Caki2 (cell line): Measurements from ENCODE around the gene MAP2K5. TPM values are rescaled to one million over a fixed set of nuclear protein-coding genes. Genes with fewer than 3 reads are reported as not detected.

Experiments
- DNase-seq: peaks from one replicate; pipeline ENCODE4 v3.0.0-alpha.2; 2015; ENCODE audit warnings: low read depth
- in situ Hi-C: cut with HindIII; loops from 2 replicates; pipeline ENCODE4 v1.10.0; 2016; ENCODE audit warnings: low sequenced_read_pairs, low pct_unique_long_range_greater_than_20kb, mixed read lengths
- total RNA-seq: library from RNA; depleted of rRNA; stranded (reverse); fragments of >200 nt; shearing (Covaris generic); gene quantifications from 2 replicates; pipeline ENCODE4 v1.2.3, GENCODE V29; 2014; ENCODE audit warnings: low replicate concordance

MAP2K5 gene
- total RNA-seq, 1 experiment from 2014 or later: 5.4 TPM

GRCh38 chr15:67820992-67821783, 278.7 kb downstream of the MAP2K5 start:
- in situ Hi-C loops: no loop called here
- DNase-seq: no peak

- in situ Hi-C loops: no loop called here
- DNase-seq: no peak
These were observed 279.4 kb downstream of the MAP2K5 start for GRCh38 chr15:67821784-67822440.

- no peak for DNase-seq
- in situ Hi-C loops: no loop called here
These were observed 280.2 kb downstream of the MAP2K5 start for GRCh38 chr15:67822537-67823313.

DNA sequence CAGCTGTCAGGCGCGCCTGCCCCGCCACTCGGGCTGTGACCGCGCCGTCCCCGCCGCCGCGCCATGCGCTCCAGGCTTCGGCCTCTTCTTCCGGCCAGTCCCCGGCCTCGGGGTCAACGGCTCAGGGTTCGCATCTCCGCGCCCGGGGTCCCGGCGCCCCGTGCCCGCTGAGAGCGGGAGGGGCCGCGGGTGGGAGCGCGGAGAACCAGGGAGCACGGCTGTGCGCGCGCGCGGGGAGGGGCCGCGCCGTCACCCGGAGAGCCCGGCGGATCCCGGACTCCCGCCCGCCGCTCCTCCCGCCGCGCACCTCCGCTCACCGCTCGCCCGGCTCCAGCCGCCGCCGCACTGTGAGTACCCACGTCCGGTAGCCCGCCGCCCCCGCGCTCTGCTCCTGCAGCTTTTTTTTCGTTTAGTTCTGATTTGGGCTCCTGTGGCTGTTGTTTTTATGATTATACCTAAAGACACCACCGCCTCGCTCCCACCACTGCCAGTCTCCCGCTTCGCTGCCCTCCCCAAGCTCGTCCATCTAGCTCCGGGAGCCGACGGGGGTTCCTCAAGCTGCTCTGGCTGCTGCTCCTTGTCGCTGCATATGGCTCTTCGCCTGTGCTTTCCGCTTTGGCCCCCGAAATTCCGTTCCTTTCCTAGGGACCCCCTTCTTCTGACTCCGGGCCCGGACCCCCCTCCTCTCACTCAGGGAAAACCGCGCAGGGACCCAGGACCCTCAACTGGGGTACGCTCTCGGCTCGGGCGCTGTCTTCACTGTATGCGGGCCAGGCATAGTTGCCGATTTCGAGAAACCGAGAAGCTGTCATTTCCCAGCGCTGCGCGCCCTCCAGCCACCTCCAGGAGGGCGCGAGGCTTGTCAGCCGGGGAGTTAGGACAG, 281.1 kb downstream of the MAP2K5 start:
- no peak for DNase-seq
- in situ Hi-C loops: no loop called here

GRCh38 chr15:67824197-67824968, 281.9 kb downstream of the MAP2K5 start:
- in situ Hi-C loops: no loop called here

GRCh38 chr15:67824976-67825880, 282.7 kb downstream of the MAP2K5 start, which contains the start of gene SKOR1:
TSS of gene SKOR1 (plus strand) at chr15:67825509. CDS start at chr15:67825603, 94 bp downstream.
- in situ Hi-C loops: no loop called here
- DNase-seq: no peak

More at GRCh38 chr15:67824197-67824968, 281.9 kb downstream of the MAP2K5 start:
- DNase-seq: no peak

DNA sequence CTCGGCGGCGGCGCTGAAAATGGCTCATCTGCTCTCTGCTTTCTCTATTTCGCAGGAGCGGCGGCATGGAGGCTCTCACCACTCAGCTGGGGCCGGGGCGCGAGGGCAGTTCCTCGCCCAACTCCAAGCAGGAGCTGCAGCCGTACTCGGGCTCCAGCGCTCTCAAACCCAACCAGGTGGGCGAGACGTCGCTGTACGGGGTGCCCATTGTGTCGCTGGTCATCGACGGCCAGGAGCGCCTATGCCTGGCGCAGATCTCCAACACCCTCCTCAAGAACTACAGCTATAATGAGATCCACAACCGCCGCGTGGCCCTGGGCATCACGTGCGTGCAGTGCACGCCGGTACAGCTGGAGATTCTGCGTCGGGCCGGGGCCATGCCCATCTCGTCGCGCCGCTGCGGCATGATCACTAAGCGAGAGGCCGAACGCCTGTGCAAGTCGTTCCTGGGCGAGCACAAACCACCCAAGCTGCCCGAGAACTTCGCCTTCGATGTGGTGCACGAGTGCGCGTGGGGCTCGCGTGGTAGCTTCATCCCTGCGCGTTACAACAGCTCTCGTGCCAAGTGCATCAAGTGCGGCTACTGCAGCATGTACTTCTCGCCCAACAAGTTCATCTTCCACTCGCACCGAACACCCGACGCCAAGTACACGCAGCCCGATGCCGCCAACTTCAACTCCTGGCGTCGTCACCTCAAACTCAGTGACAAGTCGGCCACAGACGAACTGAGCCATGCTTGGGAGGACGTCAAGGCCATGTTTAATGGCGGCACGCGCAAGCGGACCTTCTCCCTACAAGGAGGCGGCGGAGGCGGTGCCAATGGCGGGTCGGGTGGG, 283.6 kb downstream of the MAP2K5 start:
- in situ Hi-C loops: no loop called here
- DNase-seq: no peak

DNA sequence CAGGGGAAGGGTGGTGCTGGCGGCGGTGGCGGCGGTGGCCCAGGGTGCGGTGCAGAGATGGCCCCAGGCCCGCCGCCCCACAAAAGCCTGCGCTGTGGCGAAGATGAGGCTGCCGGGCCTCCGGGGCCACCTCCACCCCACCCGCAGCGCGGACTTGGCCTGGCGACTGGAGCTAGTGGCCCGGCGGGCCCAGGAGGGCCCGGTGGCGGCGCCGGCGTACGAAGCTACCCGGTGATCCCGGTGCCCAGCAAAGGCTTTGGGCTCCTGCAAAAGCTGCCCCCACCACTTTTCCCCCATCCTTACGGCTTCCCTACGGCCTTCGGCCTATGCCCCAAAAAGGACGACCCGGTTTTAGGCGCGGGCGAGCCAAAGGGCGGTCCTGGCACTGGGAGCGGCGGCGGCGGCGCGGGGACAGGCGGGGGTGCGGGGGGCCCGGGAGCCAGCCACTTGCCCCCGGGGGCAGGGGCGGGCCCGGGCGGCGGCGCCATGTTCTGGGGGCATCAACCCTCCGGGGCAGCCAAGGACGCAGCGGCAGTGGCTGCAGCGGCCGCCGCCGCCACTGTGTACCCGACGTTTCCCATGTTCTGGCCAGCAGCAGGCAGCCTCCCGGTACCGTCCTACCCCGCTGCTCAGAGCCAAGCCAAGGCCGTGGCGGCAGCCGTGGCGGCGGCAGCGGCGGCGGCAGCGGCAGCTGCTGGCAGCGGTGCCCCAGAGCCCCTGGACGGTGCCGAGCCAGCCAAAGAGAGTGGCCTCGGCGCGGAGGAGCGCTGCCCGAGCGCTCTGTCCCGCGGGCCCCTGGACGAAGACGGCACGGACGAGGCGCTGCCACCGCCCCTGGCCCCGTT, 284.4 kb downstream of the MAP2K5 start:
- DNase-seq: no peak

DNA sequence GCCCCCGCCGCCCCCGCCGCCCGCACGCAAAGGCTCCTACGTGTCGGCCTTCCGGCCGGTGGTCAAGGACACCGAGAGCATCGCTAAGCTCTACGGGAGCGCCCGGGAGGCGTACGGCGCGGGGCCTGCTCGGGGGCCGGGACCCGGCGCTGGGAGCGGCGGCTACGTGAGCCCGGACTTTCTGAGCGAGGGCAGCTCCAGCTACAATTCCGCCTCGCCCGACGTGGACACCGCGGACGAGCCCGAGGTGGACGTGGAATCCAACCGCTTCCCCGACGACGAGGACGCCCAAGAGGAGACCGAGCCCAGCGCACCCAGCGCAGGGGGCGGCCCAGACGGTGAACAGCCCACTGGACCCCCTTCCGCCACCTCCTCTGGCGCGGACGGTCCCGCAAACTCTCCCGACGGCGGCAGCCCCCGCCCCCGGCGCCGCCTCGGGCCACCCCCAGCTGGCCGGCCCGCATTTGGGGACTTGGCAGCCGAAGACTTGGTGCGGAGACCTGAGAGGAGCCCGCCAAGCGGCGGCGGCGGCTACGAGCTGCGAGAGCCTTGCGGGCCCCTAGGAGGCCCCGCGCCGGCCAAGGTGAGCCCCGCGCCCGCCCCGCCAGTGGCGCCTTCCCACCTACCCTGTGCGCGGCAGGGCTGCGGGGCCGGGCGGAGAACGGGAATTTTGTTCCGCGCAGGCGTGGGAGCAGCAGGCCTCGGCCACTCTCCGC, 285.2 kb downstream of the MAP2K5 start:
- in situ Hi-C loops: no loop called here
- no peak for DNase-seq

More for the DNA sequence above, 284.4 kb downstream of the MAP2K5 start:
- in situ Hi-C loops: no loop called here

DNA sequence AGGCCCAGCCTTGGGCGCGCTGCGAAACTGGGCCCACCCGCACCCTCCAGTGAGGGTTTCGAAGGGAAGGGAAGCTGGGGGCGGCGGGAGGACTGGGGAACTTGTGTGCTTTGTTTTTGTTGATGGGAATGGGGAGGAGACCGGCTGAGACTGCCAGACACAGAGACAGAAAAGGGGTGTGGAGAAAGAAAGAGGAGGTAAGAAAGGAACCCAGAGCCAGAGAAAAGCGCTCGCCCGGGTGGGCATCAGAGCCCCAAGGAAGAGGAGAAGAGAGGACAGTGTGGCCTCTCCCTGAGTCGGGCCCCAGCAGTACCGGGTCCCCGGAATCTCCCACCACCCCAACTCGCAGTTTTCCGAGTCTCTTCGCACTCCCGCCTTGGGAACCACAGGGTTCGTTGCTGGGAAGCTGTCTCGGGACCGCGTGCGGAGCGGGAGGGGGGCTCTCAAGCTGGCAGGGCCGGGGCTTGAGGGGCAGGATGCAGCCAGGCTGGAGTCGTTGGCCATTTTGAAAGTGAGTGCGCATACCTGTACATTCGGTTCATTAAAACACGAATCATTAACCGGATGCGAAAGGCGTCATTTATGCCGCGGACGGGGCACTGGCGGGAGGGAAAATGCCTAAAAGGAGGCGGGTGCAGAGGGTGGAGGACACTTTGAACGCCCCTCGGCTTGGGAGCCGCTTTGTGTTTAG, 285.9 kb downstream of the MAP2K5 start:
- in situ Hi-C loops: no loop called here
- DNase-seq: no peak

DNA sequence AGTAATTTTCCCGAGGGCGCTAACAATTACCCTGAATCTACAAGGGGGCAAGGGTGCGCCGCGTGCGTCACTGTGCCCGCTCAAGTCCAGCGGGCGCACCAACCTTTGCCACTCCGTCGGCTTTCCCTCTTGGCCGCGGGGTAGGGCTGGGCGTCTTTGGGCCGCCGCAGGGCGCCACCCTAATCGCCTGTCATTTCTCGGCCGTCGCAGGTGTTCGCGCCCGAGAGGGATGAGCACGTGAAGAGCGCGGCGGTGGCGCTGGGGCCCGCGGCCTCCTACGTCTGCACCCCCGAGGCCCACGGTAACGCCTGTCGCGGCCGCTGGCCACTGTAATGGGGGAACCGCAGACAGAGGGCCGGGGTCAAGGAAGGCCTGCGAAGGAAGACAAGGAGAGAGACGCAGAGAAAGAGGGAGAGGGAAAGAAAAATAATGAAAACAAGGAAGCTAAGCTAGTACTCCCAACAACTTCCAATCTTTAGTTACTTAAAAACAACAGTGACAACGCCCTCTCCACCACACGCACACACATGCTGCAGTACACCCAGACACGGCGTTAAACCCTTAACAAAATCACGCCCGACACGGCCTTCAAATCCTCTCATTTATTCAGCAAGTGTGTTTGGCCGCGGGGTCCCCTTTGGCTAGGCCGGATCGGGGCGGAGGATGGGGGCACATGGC, 286.6 kb downstream of the MAP2K5 start:
- no peak for DNase-seq
- in situ Hi-C loops: no loop called here

DNA sequence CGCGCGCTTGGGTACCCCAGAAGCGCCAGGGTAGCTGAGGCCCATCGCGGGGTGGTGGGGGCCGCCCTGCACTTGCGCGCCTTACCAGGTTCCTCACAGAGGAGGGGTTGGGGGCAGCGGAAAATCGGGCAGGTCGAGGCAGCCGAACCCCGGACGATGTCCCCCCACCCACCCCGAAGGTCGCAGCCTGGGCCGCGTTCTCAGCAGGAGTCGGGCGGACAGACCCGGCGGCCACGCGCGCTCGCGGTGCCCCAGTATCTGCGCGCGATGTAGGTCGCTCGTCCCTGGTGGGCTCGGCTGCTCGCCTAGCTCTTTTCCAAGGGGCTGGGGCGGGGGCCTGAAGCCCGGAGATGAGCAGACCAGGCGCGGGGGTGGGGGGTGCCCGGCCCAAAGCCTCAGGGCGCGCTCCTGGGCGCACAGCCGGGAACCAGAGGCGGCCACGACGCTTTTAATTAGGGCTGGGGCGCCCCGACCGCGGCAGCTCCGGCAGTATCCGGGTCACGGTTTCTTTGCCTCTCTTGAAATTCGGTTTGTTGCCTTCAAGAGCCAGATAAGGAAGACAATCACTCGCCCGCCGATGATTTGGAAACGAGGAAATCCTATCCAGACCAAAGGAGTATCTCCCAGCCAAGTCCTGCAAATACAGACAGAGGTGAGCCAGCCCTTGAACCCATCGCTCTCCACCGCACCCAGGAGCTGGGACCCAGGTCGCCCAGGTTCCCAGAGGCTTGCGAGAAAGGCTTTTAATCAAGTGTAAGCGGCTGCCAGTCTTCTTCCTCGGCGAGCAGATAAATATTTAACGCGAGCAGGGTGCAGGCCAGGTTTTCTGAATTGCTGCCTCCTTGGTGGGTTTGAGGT, 287.4 kb downstream of the MAP2K5 start:
- DNase-seq: no peak
- in situ Hi-C loops: no loop called here
